ENCODE results near the gene PACSIN2.

The PACSIN2 gene

DNA sequence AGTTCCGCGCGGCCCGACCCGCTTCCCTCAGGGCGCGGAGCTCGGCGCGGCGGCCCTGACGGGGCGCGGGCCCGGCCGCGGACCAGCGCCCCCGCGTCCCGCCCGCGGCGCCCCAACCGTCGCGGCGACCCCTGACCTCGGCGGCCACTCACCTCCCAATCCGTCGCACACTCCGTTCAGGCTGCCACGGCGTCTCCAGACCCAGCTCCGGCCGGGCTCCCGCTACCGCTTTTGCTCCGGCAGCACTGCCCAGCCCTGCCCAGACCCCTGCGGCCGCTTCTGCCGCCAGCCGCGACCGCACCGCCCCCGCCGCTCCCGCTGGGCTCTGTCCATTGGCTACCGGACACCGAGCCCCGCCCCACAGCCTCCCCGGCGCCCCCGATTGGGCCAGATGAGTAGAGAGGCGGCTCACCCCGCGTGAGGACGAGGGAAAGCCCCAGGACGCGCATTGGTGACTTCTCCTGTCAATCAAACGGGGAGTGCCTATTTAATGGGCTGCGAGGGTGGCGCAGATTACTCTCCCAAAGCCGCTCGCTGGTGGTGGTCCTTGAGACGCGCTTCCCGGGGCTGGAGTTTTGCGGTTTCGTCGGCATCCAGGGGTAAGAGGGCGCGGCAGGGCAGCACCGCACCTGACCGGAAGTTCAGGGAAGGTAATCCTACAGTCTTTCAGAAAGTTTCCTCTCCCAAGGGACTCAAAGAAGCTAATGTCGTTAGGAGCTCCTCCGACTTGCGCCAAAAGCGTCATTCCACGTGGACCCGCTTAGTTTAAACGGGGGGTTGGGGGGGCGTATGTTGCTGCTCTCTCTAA lies at the start of gene PACSIN2:
Gene PACSIN2 (minus strand): TSS at position 281 of the 808 bp plus-strand sequence. CDS start 103,069 bp downstream, outside the sequence.
- TF ChIP-seq ZFX (IDR thresholded peaks at IDR 0.05; ENCODE audit: borderline replicate concordance) (no peak), CTCF (IDR thresholded peaks at IDR 0.05) (no peak)
- H3K27ac ChIP-seq: peak within 1 kb of the TSS; percentile 59

- H3K27ac ChIP-seq: no peak overlapping the region
- TF ChIP-seq CTCF (IDR thresholded peaks at IDR 0.05) (peak; percentile 84), ZFX (IDR thresholded peaks at IDR 0.05; ENCODE audit: borderline replicate concordance) (no peak)
These were observed 45.2 kb upstream of the PACSIN2 start for GRCh38 chr22:43060183-43060582.

DNA sequence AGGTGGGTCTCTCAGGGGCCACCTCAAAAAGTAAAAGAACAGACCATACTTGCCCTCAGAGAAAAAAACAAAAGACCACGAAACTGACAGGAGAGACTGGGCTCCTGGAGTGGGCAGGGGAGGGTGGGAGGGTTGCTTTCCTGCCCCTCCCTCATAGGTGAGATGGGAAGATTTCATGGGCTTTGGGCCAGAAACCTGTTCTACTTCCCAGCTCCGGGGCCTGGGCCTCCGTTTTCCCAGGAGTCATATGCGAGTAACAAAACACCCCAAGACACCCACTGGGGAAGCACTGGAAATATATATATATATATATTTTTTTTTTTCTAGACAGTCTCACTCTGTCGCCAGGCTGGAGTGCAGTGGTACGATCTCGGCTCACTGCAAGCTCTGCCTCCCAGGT lies 42.7 kb upstream of the PACSIN2 start:
- TF ChIP-seq CTCF (IDR thresholded peaks at IDR 0.05) (no peak), ZFX (IDR thresholded peaks at IDR 0.05; ENCODE audit: borderline replicate concordance) (no peak)
- no peak overlapping the region for H3K27ac ChIP-seq

DNA sequence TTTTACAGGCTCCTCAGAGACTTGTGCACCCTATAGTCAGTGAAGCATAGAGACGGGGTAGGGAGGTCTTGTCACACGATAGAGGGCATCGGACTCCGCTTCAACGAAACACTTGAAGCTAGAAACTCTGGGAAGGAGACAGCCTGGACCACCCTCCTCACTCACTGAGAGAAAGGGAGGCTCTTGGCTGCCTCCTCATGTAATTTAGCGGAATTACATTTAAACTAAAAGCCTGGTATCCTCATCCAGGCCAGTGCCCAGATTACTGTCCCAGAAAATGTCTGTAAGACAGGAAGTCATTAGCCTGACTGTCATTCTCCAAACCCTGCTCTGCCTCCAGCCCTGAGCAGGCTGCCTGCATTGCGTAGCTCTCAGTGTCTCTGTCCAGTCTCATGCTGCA lies 38.2 kb upstream of the PACSIN2 start:
- TF ChIP-seq CTCF (IDR thresholded peaks at IDR 0.05): peak; percentile 41
- no peak for TF ChIP-seq ZFX (IDR thresholded peaks at IDR 0.05; ENCODE audit: borderline replicate concordance)
- no peak overlapping the region for H3K27ac ChIP-seq

DNA sequence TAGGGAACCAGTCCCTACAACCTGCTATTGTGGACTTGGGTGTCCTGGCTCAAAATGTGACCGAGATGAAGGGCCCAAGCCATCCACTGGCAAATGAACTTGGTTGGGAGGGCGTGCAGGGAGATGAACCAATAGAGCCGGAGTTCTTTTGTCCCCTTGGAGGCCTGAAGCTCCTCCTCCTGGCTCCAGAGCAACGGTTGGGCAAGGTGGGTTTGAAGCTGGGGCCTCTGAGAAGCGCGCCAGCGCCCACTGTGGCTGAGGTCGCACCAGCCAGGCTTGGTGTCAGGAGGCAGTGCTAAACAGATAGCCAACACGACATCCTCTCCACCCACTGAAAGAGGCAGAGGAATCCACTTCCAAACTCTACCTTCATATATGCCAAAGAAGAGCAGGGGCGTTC lies 36.0 kb upstream of the PACSIN2 start:
- H3K27ac ChIP-seq: no peak overlapping the region
- TF ChIP-seq CTCF (IDR thresholded peaks at IDR 0.05): no peak

DNA sequence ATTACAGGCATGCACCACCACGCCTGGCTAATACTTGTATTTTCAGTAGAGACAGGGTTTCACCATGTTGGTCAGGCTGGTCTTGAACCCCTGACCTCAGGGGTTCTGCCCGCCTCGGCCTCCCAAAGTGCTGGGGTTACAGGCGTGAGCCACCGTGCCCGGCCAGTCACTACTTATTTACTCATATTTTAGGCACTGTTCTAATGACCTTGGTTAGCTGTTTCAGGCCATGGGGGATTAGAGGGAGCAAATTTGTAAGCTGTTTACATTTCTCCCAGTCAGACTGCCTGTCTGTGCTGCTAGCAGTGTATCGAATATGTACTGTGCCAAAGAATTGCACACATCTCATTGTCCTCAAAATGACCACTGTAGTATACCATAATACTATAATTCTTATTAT lies 32.7 kb upstream of the PACSIN2 start:
- H3K27ac ChIP-seq: no peak overlapping the region
- TF ChIP-seq CTCF (IDR thresholded peaks at IDR 0.05) (no peak), ZFX (IDR thresholded peaks at IDR 0.05; ENCODE audit: borderline replicate concordance) (no peak)

DNA sequence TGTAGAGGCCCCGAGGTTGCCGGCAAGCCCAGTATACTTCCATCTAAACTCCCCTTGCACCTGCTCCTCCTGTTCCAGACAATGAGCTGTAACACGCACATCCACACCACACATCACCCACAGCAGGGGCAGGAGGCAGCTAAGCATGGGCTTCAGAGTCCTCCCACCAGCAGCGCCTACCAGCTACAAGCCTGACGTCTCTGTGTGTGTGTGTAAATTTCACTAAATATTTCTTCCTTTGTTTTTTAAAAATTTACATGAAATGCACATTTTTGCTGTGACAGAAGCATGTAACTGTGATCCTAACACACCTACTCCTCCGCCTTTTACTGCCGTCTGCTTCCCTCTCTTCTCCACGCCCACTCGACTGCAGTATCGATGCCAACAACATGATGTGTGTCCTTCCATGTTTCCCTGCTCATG lies 29.4 kb upstream of the PACSIN2 start:
- TF ChIP-seq CTCF (IDR thresholded peaks at IDR 0.05) (no peak), ZFX (IDR thresholded peaks at IDR 0.05; ENCODE audit: borderline replicate concordance) (no peak)
- H3K27ac ChIP-seq: no peak overlapping the region
